Neural cell (in vitro differentiated cells): ENCODE measurements around the gene CEP55.

Experiments
- CTCF ChIP-seq: fragments of 450-650 bp; IDR thresholded peaks from 2 replicates; pipeline ENCODE4 v1.5.1; 2014; ENCODE audit warnings: antibody characterized with exemption, mild to moderate bottlenecking, moderate library complexity; ENCODE audit not compliant: poor library complexity, severe bottlenecking
- EP300 ChIP-seq: fragments of 450-650 bp; conservative IDR thresholded peaks from 2 replicates; pipeline ENCODE4 v1.6.1; 2014; ENCODE audit warnings: antibody characterized with exemption, mild to moderate bottlenecking, moderate library complexity; ENCODE audit not compliant: poor library complexity, severe bottlenecking
- EZH2 ChIP-seq: fragments of 200-600, 300-800 bp; shearing (Covaris generic), sonication (generic); IDR thresholded peaks from 2 replicates; pipeline ENCODE4 v1.6.1; 2014; ENCODE audit warnings: antibody characterized with exemption, low read length, borderline replicate concordance, mild to moderate bottlenecking; ENCODE audit not compliant: insufficient read depth, poor library complexity, severe bottlenecking
- MXI1 ChIP-seq: fragments of 450-650 bp; conservative IDR thresholded peaks from 2 replicates; pipeline ENCODE4 v1.6.1; 2014; ENCODE audit warnings: antibody characterized with exemption, mild to moderate bottlenecking; ENCODE audit not compliant: poor library complexity, severe bottlenecking
- POLR2AphosphoS5 ChIP-seq: IDR thresholded peaks from 2 replicates; pipeline ENCODE4 v1.6.1; 2012
- RAD21 ChIP-seq: fragments of 450-650 bp; conservative IDR thresholded peaks from 2 replicates; pipeline ENCODE4 v1.6.1; 2014; ENCODE audit warnings: antibody characterized with exemption, mild to moderate bottlenecking, moderate library complexity
- REST ChIP-seq: IDR thresholded peaks from 2 replicates; pipeline ENCODE4 v1.6.1; 2012; ENCODE audit warnings: borderline replicate concordance
- SMC3 ChIP-seq: fragments of 450-650 bp; conservative IDR thresholded peaks from 2 replicates; pipeline ENCODE4 v1.6.1; 2014; ENCODE audit warnings: antibody characterized with exemption, mild to moderate bottlenecking, moderate library complexity; ENCODE audit not compliant: poor library complexity

- TF ChIP-seq EP300 (no peak), POLR2AphosphoS5 (no peak), CTCF (no peak), EZH2 (no peak), REST (no peak), SMC3 (no peak), MXI1 (no peak), RAD21 (no peak)
These were observed 80.5 kb downstream of the CEP55 start for GRCh38 chr10:93576888-93577287.
